ENCODE data around the gene TP73. TPM values are rescaled to one million over a fixed set of nuclear protein-coding genes. Genes with fewer than 3 reads are reported as not detected.

The TP73 gene
- total RNA-seq = 1 to 10 TPM in 1 of 3 donors, under 1 TPM in 1, not detected in 1; 0.66 to 1.0 TPM

GRCh38 chr1:3651930-3652547, at the start of gene TP73:
Gene TP73, plus strand, starts transcription at chr1:3652516. Its CDS starts 29,850 bp downstream, at chr1:3682366.
- no peak for DNase-seq (ENCODE audit: low spot score in 2 of 2)
- Histone ChIP-seq H3K36me3 (no peaks in the 10 kb centered on the region), H3K9me3 (no peaks in the 10 kb centered on the region), H3K4me3 (peak within 1 kb of the TSS; percentile 8 to 96 (median 51)), H3K27ac (no peak within 1 kb of the TSS), H3K27me3 (peaks cover 22 to 45% of the 10 kb centered on the region in 2 donors), H3K4me1 (peaks cover 6 to 7% of the 10 kb centered on the region in 2 donors)
- TF ChIP-seq POLR2AphosphoS5 (IDR thresholded peaks at IDR 0.05) = no peak
- no peak for TF ChIP-seq POLR2A (IDR thresholded peaks at IDR 0.05)
- intact Hi-C loops (cut with DNase I; ENCODE audit: low total_unique reads) = no loop called here

DNA sequence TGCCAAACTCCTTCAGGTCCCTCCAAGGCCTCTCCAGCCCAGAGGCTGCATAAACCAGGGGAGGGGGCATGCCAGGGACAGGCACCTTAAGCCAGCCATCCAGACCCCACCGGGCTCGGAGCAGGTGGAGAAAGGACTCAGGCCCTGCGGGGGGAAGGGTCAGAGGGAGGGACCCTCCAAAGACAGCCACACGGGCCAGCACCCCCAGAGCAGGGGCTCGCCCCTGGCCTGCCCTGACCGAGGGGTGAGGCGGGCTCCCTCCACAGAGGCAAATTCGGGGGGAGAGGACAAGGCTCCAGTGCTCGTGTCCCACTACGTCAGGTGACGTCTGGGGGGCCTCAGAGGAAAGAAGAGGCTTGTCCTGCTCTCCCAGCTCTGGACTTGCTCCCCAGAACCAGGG, 49.2 kb upstream of the TP73 start:
- Histone ChIP-seq H3K4me3 (no peak overlapping the region), H3K4me1 (peaks cover under 1 to 3% of the 10 kb centered on the region in 2 donors), H3K27ac (no peak overlapping the region), H3K27me3 (peaks cover 0 to 15% of the 10 kb centered on the region in 2 donors), H3K36me3 (no peaks in the 10 kb centered on the region), H3K9me3 (no peaks in the 10 kb centered on the region)
- DNase-seq (ENCODE audit: low spot score in 2 of 2) = no peak
- intact Hi-C loops (cut with DNase I; ENCODE audit: low total_unique reads) = no loop called here
- TF ChIP-seq POLR2AphosphoS5 (IDR thresholded peaks at IDR 0.05) = no peak
- TF ChIP-seq CTCF (IDR thresholded peaks at IDR 0.05) = no peak
- no peak for TF ChIP-seq POLR2A (IDR thresholded peaks at IDR 0.05)

DNA sequence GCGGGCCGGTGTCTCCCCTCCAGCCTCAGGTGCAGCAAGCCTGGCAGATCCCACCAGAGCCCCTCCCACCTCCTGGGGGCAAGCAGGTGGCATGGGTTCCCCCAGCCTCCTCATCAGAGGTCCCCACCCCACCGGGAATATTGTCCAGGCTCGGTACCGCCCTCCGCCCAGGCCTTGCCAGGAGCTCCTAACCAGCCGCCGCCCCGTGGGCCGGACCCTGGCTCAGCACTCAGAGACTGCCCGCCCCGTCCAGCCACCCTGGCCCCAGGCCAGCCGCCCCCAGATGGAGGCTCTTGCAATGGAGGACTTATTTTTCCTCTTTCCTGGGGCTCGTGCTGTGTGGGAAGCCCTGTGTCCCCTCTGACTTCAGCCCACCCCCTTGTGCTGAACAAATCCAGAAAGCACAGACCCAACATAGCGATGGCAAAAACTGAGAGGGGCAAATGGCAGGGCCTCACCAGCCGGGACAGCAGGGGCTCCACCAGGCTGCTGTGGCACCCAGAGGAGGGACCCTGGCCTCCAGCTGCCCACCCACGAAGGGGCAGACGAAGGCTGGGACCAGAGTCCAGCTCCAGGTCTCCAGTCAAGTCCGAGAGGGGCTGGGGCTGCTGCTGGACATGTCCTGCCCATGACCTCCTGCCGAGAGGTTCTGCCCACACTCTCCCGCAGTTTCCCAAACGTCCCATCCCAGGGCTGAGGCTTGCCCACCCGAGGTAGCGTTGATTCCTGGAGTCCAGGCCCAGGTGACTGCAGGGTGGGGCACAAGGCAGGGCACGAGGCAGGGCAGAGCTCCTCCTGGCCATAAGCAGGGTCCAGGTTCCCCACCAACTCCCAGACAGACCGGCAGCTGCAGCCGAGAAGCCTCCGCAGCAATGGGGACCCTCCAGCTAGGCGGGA, 48.5 kb upstream of the TP73 start:
- no peaks in the 10 kb centered on the region for H3K4me1 ChIP-seq
- no peak overlapping the region for H3K4me3 ChIP-seq
- no peaks in the 10 kb centered on the region for H3K9me3 ChIP-seq
- H3K36me3 ChIP-seq = no peaks in the 10 kb centered on the region
- H3K27ac ChIP-seq = no peak overlapping the region
- DNase-seq (ENCODE audit: low spot score in 2 of 2) = no peak
- H3K27me3 ChIP-seq = peaks cover 0 to 19% of the 10 kb centered on the region in 2 donors
- intact Hi-C loops (cut with DNase I; ENCODE audit: low total_unique reads) = no loop called here
- TF ChIP-seq POLR2A (IDR thresholded peaks at IDR 0.05) (no peak), POLR2AphosphoS5 (IDR thresholded peaks at IDR 0.05) (no peak), CTCF (IDR thresholded peaks at IDR 0.05) (no peak)

GRCh38 chr1:3604468-3604974, 47.8 kb upstream of the TP73 start:
- Histone ChIP-seq H3K4me1 (no peaks in the 10 kb centered on the region), H3K27me3 (peaks cover 0 to 25% of the 10 kb centered on the region in 2 donors), H3K36me3 (no peaks in the 10 kb centered on the region), H3K27ac (no peak overlapping the region), H3K4me3 (no peak overlapping the region), H3K9me3 (no peaks in the 10 kb centered on the region)
- TF ChIP-seq CTCF (IDR thresholded peaks at IDR 0.05) (no peak), POLR2A (IDR thresholded peaks at IDR 0.05) (no peak), POLR2AphosphoS5 (IDR thresholded peaks at IDR 0.05) (no peak)
- intact Hi-C loops (cut with DNase I; ENCODE audit: low total_unique reads) = no loop called here
- no peak for DNase-seq (ENCODE audit: low spot score in 2 of 2)

DNA sequence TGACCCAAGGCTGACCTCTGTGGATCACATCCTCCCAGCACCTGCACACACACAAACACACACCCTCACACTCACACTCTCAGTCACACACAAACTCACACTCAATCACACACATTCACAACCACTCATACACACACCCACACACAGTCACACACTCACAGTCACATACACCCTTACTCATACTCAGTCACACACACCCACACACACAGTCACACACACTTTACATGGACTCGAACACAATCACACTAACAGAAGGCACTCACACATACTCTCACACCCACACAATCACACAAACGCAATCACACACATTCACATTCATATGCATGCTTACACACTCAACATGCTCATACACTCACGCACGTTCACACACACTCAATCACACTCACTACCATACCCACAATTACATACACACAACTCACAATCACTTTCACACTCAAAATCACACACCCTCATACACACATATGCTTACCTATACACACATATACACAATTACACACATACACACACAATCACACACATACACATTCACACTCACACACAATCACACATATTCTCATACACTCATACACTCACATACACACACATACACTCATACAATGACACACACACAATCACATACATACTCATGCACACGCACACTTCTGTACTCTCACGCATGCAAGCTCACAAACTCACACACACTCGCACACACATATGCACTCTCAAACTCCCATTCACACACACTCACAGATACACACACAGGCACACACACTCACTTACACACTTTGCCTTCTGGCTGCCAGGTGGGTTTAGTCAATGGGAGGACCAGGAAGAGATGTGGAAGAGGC, 47.1 kb upstream of the TP73 start:
- Histone ChIP-seq H3K27ac (no peak overlapping the region), H3K4me3 (no peak overlapping the region), H3K27me3 (peaks cover 0 to 32% of the 10 kb centered on the region in 2 donors), H3K4me1 (peaks cover 0 to 4% of the 10 kb centered on the region in 2 donors), H3K9me3 (no peaks in the 10 kb centered on the region), H3K36me3 (no peaks in the 10 kb centered on the region)
- no peak for TF ChIP-seq CTCF (IDR thresholded peaks at IDR 0.05)
- no peak for TF ChIP-seq POLR2AphosphoS5 (IDR thresholded peaks at IDR 0.05)
- TF ChIP-seq POLR2A (IDR thresholded peaks at IDR 0.05) = no peak
- intact Hi-C loops (cut with DNase I; ENCODE audit: low total_unique reads) = no loop called here
- no peak for DNase-seq (ENCODE audit: low spot score in 2 of 2)

Data from breast epithelium (tissue), 4 donors.